Activated CD4-positive, alpha-beta T cell treated with anti-CD3 and anti-CD28 coated beads, Interleukin-2, amount 50 U/mL, for 24 hours (primary cell): ENCODE data around the gene SAMD4A.

Source experiments
- DNase-seq, 2 donors: peaks; one replicate each; pipeline ENCODE4 v3.0.0-alpha.2; 2020; ENCODE audit warnings: low read depth in 1 of 2, low spot score in 1 of 2

Gene SAMD4A

GRCh38 chr14:54564868-54565784, 1.8 kb upstream of the SAMD4A start:
- peak in 1 of 2 donors; percentile 28 for DNase-seq

- peak; percentile 58 to 61 for DNase-seq
Measured at GRCh38 chr14:54565785-54566409, 1.0 kb upstream of the SAMD4A start.

GRCh38 chr14:54567224-54567638, 303 bp downstream of the SAMD4A start:
- DNase-seq = no peak

- peak; percentile 20 to 32 for DNase-seq
Measured at GRCh38 chr14:54567639-54568561, 972 bp downstream of the SAMD4A start.

- no peak for DNase-seq
Measured at GRCh38 chr14:54568821-54569595, 2.1 kb downstream of the SAMD4A start.

- DNase-seq = no peak
Measured at GRCh38 chr14:54570047-54570446, 3.1 kb downstream of the SAMD4A start.

GRCh38 chr14:54570631-54571415, 3.9 kb downstream of the SAMD4A start:
- DNase-seq = no peak

GRCh38 chr14:54572316-54572715, 5.4 kb downstream of the SAMD4A start:
- DNase-seq = no peak

GRCh38 chr14:54574528-54574927, 7.6 kb downstream of the SAMD4A start:
- no peak for DNase-seq

- DNase-seq = no peak
Measured at GRCh38 chr14:54577494-54577893, 10.6 kb downstream of the SAMD4A start.

- DNase-seq = no peak
Measured at GRCh38 chr14:54577977-54578376, 11.0 kb downstream of the SAMD4A start.

- no peak for DNase-seq
Measured at GRCh38 chr14:54579621-54580020, 12.7 kb downstream of the SAMD4A start.

- no peak for DNase-seq
Measured at GRCh38 chr14:54580933-54581332, 14.0 kb downstream of the SAMD4A start.

GRCh38 chr14:54582334-54582733, 15.4 kb downstream of the SAMD4A start:
- no peak for DNase-seq

- DNase-seq = no peak
Measured at GRCh38 chr14:54584097-54584496, 17.2 kb downstream of the SAMD4A start.

- no peak for DNase-seq
Measured at GRCh38 chr14:54585214-54585613, 18.3 kb downstream of the SAMD4A start.

- no peak for DNase-seq
Measured at GRCh38 chr14:54589076-54589475, 22.1 kb downstream of the SAMD4A start.

- no peak for DNase-seq
Measured at GRCh38 chr14:54589843-54590242, 22.9 kb downstream of the SAMD4A start.

GRCh38 chr14:54590481-54590880, 23.6 kb downstream of the SAMD4A start:
- DNase-seq = no peak

GRCh38 chr14:54591461-54591860, 24.5 kb downstream of the SAMD4A start:
- no peak for DNase-seq
